Activated B cell treated with CpG ODN at 0.5 μM for 24 hours (primary cell): ENCODE data around the gene NCBP3. TPM values are rescaled to one million over a fixed set of nuclear protein-coding genes. Genes with fewer than 3 reads are reported as not detected.

Source experiments
- ATAC-seq: fragments of 200-7000 bp; cut with Tn5 transposase; one replicate; pipeline ENCODE4 v1.10.0; 2021; ENCODE audit warnings: low read depth, mild to moderate bottlenecking, moderate library complexity
- CTCF ChIA-PET: fragments of 350-600 bp; sonication (Branson Sonifier 250); formaldehyde crosslinking; loops from one replicate; lab custom pipeline; 2021; ENCODE audit warnings: antibody characterized with exemption; lab: Charles Lee
- POLR2A ChIA-PET: fragments of 350-600 bp; sonication (Branson Sonifier 250); formaldehyde crosslinking; loops from one replicate; lab custom pipeline; 2021; ENCODE audit warnings: antibody characterized with exemption; lab: Charles Lee
- DNase-seq: peaks from one replicate; pipeline ENCODE4 v3.0.0; 2022
- H3K27ac Mint-ChIP-seq: one replicate; pipeline ENCODE4 v1.8.0; 2020; ENCODE audit warnings: mixed read lengths
- H3K27me3 Mint-ChIP-seq: one replicate; pipeline ENCODE4 v1.8.0; 2021; ENCODE audit warnings: mixed read lengths
- H3K36me3 Mint-ChIP-seq: one replicate; pipeline ENCODE4 v1.8.0; 2021; ENCODE audit warnings: low read depth, mixed read lengths
- H3K4me1 Mint-ChIP-seq: one replicate; pipeline ENCODE4 v1.8.0; 2021; ENCODE audit warnings: mixed read lengths
- H3K4me3 Mint-ChIP-seq: one replicate; pipeline ENCODE4 v1.8.0; 2020; ENCODE audit warnings: mild to moderate bottlenecking, mixed read lengths
- H3K9me3 Mint-ChIP-seq: one replicate; pipeline ENCODE4 v1.8.0; 2020; ENCODE audit warnings: mixed read lengths
- intact Hi-C: fragments of 100-400 bp; cut with micrococcal nuclease; formaldehyde crosslinking; loops from one replicate; pipeline ENCODE4 v1.15.1; 2024
- total RNA-seq: library from RNA; stranded (reverse); gene quantifications from 2 replicates; pipeline ENCODE4 v1.2.3, GENCODE V29; 2022
- TF ChIP-seq, protein P1 (sequence below): fragments of 200-600 bp; IDR thresholded peaks from one replicate; pipeline ENCODE4 v1.8.0; 2022; ENCODE audit warnings: antibody characterized with exemption, mild to moderate bottlenecking

The NCBP3 gene
- total RNA-seq, 1 donor from 2014 or later: 49.5 TPM

DNA sequence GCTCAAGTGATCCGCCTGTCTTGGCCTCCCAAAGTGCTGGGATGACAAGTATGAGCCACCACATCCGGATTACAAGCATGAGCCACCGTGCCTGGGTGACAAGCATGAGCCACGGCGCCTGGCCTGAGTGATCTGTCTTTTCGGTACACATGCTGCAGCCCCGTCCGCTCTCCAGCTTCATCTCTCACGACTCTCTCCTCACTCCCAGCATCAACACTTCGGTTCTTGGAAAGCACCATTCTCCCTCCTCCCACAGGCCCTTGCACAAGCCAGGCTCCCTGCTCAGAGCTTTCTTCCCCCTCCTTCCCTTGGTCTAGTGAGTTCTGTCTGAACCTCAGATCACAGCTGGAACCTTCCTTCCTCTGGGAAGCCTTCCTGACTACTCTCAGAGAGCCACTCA is 6.5 kb upstream of the NCBP3 start:
- H3K9me3 Mint-ChIP-seq: no peaks in the 10 kb centered on the region
- no peak overlapping the region for H3K27ac Mint-ChIP-seq
- DNase-seq (no peak), ATAC-seq (no peak)
- H3K4me3 Mint-ChIP-seq: no peak overlapping the region
- TF ChIP-seq, protein P1, sequence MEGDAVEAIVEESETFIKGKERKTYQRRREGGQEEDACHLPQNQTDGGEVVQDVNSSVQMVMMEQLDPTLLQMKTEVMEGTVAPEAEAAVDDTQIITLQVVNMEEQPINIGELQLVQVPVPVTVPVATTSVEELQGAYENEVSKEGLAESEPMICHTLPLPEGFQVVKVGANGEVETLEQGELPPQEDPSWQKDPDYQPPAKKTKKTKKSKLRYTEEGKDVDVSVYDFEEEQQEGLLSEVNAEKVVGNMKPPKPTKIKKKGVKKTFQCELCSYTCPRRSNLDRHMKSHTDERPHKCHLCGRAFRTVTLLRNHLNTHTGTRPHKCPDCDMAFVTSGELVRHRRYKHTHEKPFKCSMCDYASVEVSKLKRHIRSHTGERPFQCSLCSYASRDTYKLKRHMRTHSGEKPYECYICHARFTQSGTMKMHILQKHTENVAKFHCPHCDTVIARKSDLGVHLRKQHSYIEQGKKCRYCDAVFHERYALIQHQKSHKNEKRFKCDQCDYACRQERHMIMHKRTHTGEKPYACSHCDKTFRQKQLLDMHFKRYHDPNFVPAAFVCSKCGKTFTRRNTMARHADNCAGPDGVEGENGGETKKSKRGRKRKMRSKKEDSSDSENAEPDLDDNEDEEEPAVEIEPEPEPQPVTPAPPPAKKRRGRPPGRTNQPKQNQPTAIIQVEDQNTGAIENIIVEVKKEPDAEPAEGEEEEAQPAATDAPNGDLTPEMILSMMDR: no peak
- no peaks in the 10 kb centered on the region for H3K36me3 Mint-ChIP-seq
- ChIA-PET POLR2A (no interaction called here), CTCF (interaction anchor here (1.2 kb wide), 1 partner anchor 9 kb away, joined by 3 read pairs; no protein-coding TSS in a partner anchor)
- H3K4me1 Mint-ChIP-seq: no peaks in the 10 kb centered on the region
- H3K27me3 Mint-ChIP-seq: peaks cover 5% of the 10 kb centered on the region
- intact Hi-C loops: no loop called here

DNA sequence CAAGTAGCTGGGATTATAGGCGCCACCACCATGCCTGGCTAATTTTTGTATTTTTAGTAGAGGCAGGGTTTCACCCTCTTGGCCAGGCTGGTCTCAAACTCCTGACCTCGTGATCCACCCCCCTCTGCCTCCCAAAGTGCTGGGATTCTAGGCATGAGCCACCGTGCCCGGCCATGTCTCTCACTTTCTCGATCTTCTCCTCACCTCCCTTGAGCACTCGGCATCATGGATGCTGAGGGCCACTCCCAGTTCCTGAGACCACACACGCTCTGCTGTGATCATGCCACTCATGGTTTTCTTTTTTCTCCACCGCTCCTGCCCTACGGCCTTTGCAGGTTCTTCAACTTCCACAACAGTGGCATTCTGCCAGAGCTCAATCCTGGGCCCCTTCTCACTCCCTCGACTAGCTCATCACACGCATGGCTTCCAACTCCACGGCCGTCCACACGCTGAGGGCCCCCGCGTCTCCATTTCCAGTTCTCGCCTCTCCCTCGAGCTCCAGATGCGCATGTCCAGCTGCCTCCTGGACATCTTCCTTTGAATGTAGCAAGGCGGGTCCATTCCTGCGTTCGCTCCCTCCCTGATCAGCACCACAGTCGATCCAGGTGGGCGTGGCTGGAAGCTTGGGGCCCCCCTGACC is 5.5 kb upstream of the NCBP3 start:
- H3K9me3 Mint-ChIP-seq: no peaks in the 10 kb centered on the region
- POLR2A ChIA-PET: no interaction called here
- H3K4me3 Mint-ChIP-seq: no peak overlapping the region
- peak overlapping the region; percentile 66 for H3K27ac Mint-ChIP-seq
- H3K27me3 Mint-ChIP-seq: peaks cover 5% of the 10 kb centered on the region
- no peak for ATAC-seq
- H3K36me3 Mint-ChIP-seq: no peaks in the 10 kb centered on the region
- CTCF ChIA-PET: interaction anchor here (1.2 kb wide), 1 partner anchor 8 kb away, joined by 3 read pairs; no protein-coding TSS in a partner anchor
- no peak for DNase-seq
- intact Hi-C loops: no loop called here
- no peaks in the 10 kb centered on the region for H3K4me1 Mint-ChIP-seq
- TF ChIP-seq, protein P1: no peak

DNA sequence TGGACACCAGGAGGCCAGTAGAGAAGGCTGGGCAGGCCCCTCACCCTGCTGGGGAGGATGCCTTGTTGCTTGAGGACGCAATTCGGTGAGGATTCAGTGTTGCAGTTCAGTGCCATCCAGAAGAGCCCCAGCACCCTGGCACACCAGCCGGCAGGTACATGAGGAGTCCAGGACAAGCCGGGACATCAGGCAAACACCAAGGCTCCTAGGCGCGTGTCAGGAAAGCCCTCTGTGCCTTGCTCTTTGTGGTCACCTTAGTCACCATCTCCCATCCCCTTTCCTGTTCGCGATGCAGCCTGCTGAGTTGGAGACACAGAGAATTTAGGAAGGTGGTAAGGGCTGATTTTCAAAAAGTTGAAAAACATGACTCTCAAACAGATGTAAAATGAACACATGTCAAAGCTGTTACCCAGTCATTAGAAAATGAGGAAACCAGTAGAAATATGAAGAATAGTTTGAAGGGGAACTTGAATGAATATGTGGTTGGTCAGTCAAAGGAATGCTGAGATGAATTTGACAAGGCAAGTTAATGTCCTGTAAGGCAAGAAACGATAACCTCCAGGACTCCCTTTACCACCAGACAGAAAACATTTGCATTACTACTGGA is 2.3 kb upstream of the NCBP3 start:
- TF ChIP-seq, protein P1: no peak
- Mint-ChIP-seq H3K27me3 (peaks cover 5% of the 10 kb centered on the region), H3K4me3 (no peak overlapping the region), H3K4me1 (peaks cover 21% of the 10 kb centered on the region), H3K36me3 (peaks cover 12% of the 10 kb centered on the region), H3K9me3 (no peaks in the 10 kb centered on the region), H3K27ac (no peak overlapping the region)
- no peak for DNase-seq
- ATAC-seq: no peak
- POLR2A ChIA-PET: no interaction called here
- intact Hi-C loops: loop anchor here (5.0 kb wide), 3 partner anchors 114 to 801 kb away; partner anchors contain the start of gene ATP2A3
- CTCF ChIA-PET: interaction anchor here (0.6 to 1.2 kb wide), 4 partner anchors 42 to 177 kb away, joined by 3 to 4 read pairs (median 4); no protein-coding TSS in a partner anchor

DNA sequence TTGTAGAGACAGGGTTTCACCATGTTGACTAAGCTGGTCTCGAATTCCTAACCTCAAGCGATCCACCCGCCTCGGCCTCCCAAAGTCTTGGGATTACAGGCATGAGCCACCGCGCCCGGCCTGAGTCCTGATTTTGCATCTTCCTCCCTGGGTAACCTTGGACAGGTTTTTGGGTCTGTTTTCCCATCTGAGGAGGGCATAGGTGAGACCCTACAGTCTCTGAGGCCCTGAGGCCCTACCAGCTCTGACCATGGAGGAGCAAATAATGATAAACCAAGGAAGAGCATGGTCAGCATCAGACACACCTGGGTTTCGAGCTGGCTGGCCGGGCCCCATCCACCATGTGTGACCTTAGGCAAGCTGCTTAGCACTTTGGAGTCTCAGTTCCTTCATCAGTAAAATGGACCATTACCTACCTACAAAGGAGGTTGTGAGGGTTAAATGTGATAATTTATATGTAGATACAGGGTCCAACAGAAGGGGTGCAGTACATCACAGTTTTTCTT is 1.2 kb upstream of the NCBP3 start:
- Mint-ChIP-seq H3K27me3 (peaks cover 5% of the 10 kb centered on the region), H3K4me3 (no peak overlapping the region), H3K36me3 (peaks cover 22% of the 10 kb centered on the region), H3K27ac (no peak overlapping the region), H3K4me1 (peaks cover 21% of the 10 kb centered on the region), H3K9me3 (no peaks in the 10 kb centered on the region)
- intact Hi-C loops: loop anchor here (2.0 to 5.0 kb wide), 4 partner anchors 68 to 800 kb away; partner anchors contain the start of gene ATP2A3
- no peak for DNase-seq
- POLR2A ChIA-PET: interaction anchor here (0.6 to 3.1 kb wide), 8 partner anchors 30 to 296 kb away, joined by 3 to 19 read pairs (median 4); partner anchors contain the start of genes CYB5D2, P2RX1 and ZZEF1
- CTCF ChIA-PET: interaction anchor here (1.6 to 5.3 kb wide), 6 partner anchors 17 to 164 kb away, joined by 5 to 35 read pairs (median 12); no protein-coding TSS in a partner anchor
- no peak for ATAC-seq
- TF ChIP-seq, protein P1: no peak
